IPS-NIHi7 (cell line): Measurements from ENCODE around the gene ACADVL.
"Not testable (repeated sequence)": the region's sequence is repeated elsewhere in the genome, so short reads cannot be mapped to it uniquely, and the experiment has no call there.

Experiments
- DNase-seq: peaks from one replicate; pipeline ENCODE4 v3.0.0; 2012; ENCODE audit warnings: mixed read lengths; ENCODE audit errors: extremely low spot score

The ACADVL gene

GRCh38 chr17:7219812-7220592, at the start of gene ACADVL, which contains the start of gene DLG4:
ACADVL (plus strand) TSS chr17:7219938; CDS start chr17:7219985, 47 bp downstream.
DLG4 (minus strand) TSS chr17:7219836.
- peak; percentile 83 for DNase-seq

GRCh38 chr17:7172522-7173191, 47.1 kb upstream of the ACADVL start:
- DNase-seq, result not testable (repeated sequence)

GRCh38 chr17:7173687-7174602, 45.8 kb upstream of the ACADVL start:
- DNase-seq, result peak; percentile 88

GRCh38 chr17:7174603-7175326, 45.0 kb upstream of the ACADVL start:
- no peak for DNase-seq

- DNase-seq, result no peak
Observed at GRCh38 chr17:7175330-7175733, 44.4 kb upstream of the ACADVL start.

- no peak for DNase-seq
Observed at GRCh38 chr17:7176107-7176840, 43.5 kb upstream of the ACADVL start.

GRCh38 chr17:7176841-7177190, 42.9 kb upstream of the ACADVL start:
- peak; percentile 53 for DNase-seq

- peak; percentile 93 for DNase-seq
Observed at GRCh38 chr17:7177191-7177953, 42.4 kb upstream of the ACADVL start.

GRCh38 chr17:7177954-7178477, 41.7 kb upstream of the ACADVL start:
- DNase-seq, result peak; percentile 61

- no peak for DNase-seq
Observed at GRCh38 chr17:7178973-7179316, 40.8 kb upstream of the ACADVL start.

- DNase-seq, result no peak
Observed at GRCh38 chr17:7179317-7180254, 40.2 kb upstream of the ACADVL start, which contains the start of gene ASGR1. ASGR1 (minus strand) TSS chr17:7179370; CDS start chr17:7178563, 807 bp downstream.

- DNase-seq, result not testable (repeated sequence)
Observed at GRCh38 chr17:7182101-7182500, 37.6 kb upstream of the ACADVL start.

GRCh38 chr17:7183433-7184090, 36.2 kb upstream of the ACADVL start:
- DNase-seq, result no peak

- no peak for DNase-seq
Observed at GRCh38 chr17:7184091-7184488, 35.6 kb upstream of the ACADVL start.

GRCh38 chr17:7184647-7185046, 35.1 kb upstream of the ACADVL start:
- no peak for DNase-seq

GRCh38 chr17:7186241-7186640, 33.5 kb upstream of the ACADVL start:
- DNase-seq, result no peak

GRCh38 chr17:7190276-7190917, 29.3 kb upstream of the ACADVL start:
- DNase-seq, result no peak

- no peak for DNase-seq
Observed at GRCh38 chr17:7191069-7191468, 28.7 kb upstream of the ACADVL start.
